ELR (cell line): ENCODE measurements around the gene TIAM2.
A peak's percentile ranks its signal among the peaks of the same experiment; 100 is the strongest.
"Not testable (repeated sequence)": the region's sequence is repeated elsewhere in the genome, so short reads cannot be mapped to it uniquely, and the experiment has no call there.

Source experiments
- DNase-seq: peaks from one replicate; pipeline ENCODE4 v3.0.0-alpha.2; 2015; ENCODE audit warnings: low read depth

TIAM2 gene

GRCh38 chr6:155170519-155170918 is 175.4 kb downstream of the TIAM2 start:
- DNase-seq: no peak

- peak; percentile 97 for DNase-seq
These were observed 176.1 kb downstream of the TIAM2 start for GRCh38 chr6:155171109-155171746.

- DNase-seq: peak; percentile 40
These were observed 176.8 kb downstream of the TIAM2 start for GRCh38 chr6:155171747-155172449.

- DNase-seq: no peak
These were observed 178.4 kb downstream of the TIAM2 start for GRCh38 chr6:155173488-155173887.

- peak; percentile 86 for DNase-seq
These were observed 179.6 kb downstream of the TIAM2 start for GRCh38 chr6:155174576-155175211.

GRCh38 chr6:155177363-155177961 is 182.3 kb downstream of the TIAM2 start:
- peak; percentile 84 for DNase-seq

GRCh38 chr6:155181498-155181897 is 186.4 kb downstream of the TIAM2 start:
- DNase-seq: no peak

GRCh38 chr6:155182103-155182502 is 187.0 kb downstream of the TIAM2 start:
- no peak for DNase-seq

- DNase-seq: no peak
These were observed 188.0 kb downstream of the TIAM2 start for GRCh38 chr6:155183095-155183494.

- not testable (repeated sequence) for DNase-seq
These were observed 189.9 kb downstream of the TIAM2 start for GRCh38 chr6:155185041-155185440.

GRCh38 chr6:155185544-155185943 is 190.4 kb downstream of the TIAM2 start:
- DNase-seq: peak; percentile 66

- DNase-seq: peak; percentile 40
These were observed 191.0 kb downstream of the TIAM2 start for GRCh38 chr6:155186052-155186658.

GRCh38 chr6:155187106-155187505 is 192.0 kb downstream of the TIAM2 start:
- peak; percentile 54 for DNase-seq

GRCh38 chr6:155187994-155188706 is 193.0 kb downstream of the TIAM2 start:
- DNase-seq: peak; percentile 67

- peak; percentile 97 for DNase-seq
These were observed 193.8 kb downstream of the TIAM2 start for GRCh38 chr6:155188707-155189496.

GRCh38 chr6:155190677-155191076 is 195.6 kb downstream of the TIAM2 start:
- DNase-seq: no peak

- no peak for DNase-seq
These were observed 198.4 kb downstream of the TIAM2 start for GRCh38 chr6:155193526-155193925.

GRCh38 chr6:155194399-155194798 is 199.3 kb downstream of the TIAM2 start:
- DNase-seq: peak; percentile 23

GRCh38 chr6:155195903-155196302 is 200.8 kb downstream of the TIAM2 start:
- no peak for DNase-seq

- DNase-seq: no peak
These were observed 201.8 kb downstream of the TIAM2 start for GRCh38 chr6:155196911-155197310.

- no peak for DNase-seq
These were observed 202.8 kb downstream of the TIAM2 start for GRCh38 chr6:155197932-155198331.
